HEK293 (cell line): ENCODE data around the gene WDR74.

Experiments used
- CTCF ChIA-PET: fragments of 350-600 bp; formaldehyde crosslinking; extraction: SDS; loops from one replicate; lab custom pipeline; 2021; ENCODE audit warnings: antibody characterized with exemption; lab: Yijun Ruan, JAX
- POLR2A ChIA-PET: fragments of 300-600 bp; formaldehyde crosslinking; extraction: SDS; loops from one replicate; lab custom pipeline; 2020; ENCODE audit warnings: antibody characterized with exemption, inconsistent platforms; lab: Yijun Ruan, JAX
- H3K27ac ChIP-seq: fragments of 200-500 bp; sonication (Bioruptor generic); 2 replicates; pipeline ENCODE4 v1.5.1; 2014; ENCODE audit warnings: low read depth, low read length, control low read depth, inconsistent platforms; ENCODE audit errors: extremely low read depth
- H3K36me3 ChIP-seq, 2 experiments: fragments of 200-500 bp in 1 of 2; sonication (Bioruptor generic) in 1 of 2; 1 replicate in 1 of 2; 2 replicates in 1 of 2; pipeline ENCODE4 v1.5.1; 2014 to 2017; ENCODE audit warnings: inconsistent platforms in 2 of 2, low read length in 2 of 2; ENCODE audit not compliant: control insufficient read depth in 2 of 2, insufficient read depth in 1 of 2
- H3K4me1 ChIP-seq: fragments of 200-500 bp; sonication (Bioruptor generic); 2 replicates; pipeline ENCODE4 v1.5.1; 2014; ENCODE audit warnings: mild to moderate bottlenecking, low read length, inconsistent platforms; ENCODE audit not compliant: control insufficient read depth, insufficient read depth
- H3K4me3 ChIP-seq: 2 replicates; pipeline ENCODE4 v1.5.1; 2011; ENCODE audit warnings: low read depth, mild to moderate bottlenecking, control low read depth, low read length, moderate library complexity
- H3K9me3 ChIP-seq: fragments of 200-500 bp; sonication (Bioruptor generic); 2 replicates; pipeline ENCODE4 v1.5.1; 2014; ENCODE audit warnings: low read depth, low read length, inconsistent platforms; ENCODE audit not compliant: control insufficient read depth, insufficient read depth
- HOXD13 ChIP-seq: sonication (generic); formaldehyde crosslinking; IDR thresholded peaks from 2 replicates; pipeline ENCODE4 v1.8.0; 2022; ENCODE audit warnings: missing genetic modification reagents, borderline replicate concordance
- INSM2 ChIP-seq: fragments of 450-650 bp; formaldehyde crosslinking; IDR thresholded peaks from 2 replicates; pipeline ENCODE4 v1.5.1; 2016; ENCODE audit warnings: missing biosample characterization, missing genetic modification characterization
- YY1 ChIP-seq: fragments of 450-650 bp; formaldehyde crosslinking; IDR thresholded peaks from 2 replicates; pipeline ENCODE4 v1.5.1; 2018; ENCODE audit warnings: missing biosample characterization, missing genetic modification characterization
- ZBTB7A ChIP-seq: fragments of 450-650 bp; formaldehyde crosslinking; IDR thresholded peaks from 2 replicates; pipeline ENCODE4 v1.5.1; 2016; ENCODE audit warnings: low read depth, missing biosample characterization, missing genetic modification characterization
- ZFP69B ChIP-seq: fragments of 450-650 bp; formaldehyde crosslinking; IDR thresholded peaks from 2 replicates; pipeline ENCODE4 v1.5.1; 2016; ENCODE audit warnings: missing biosample characterization, missing genetic modification characterization
- ZNF133 ChIP-seq: fragments of 450-650 bp; formaldehyde crosslinking; IDR thresholded peaks from 2 replicates; pipeline ENCODE4 v1.5.1; 2016; ENCODE audit warnings: missing biosample characterization, missing genetic modification characterization
- ZNF157 ChIP-seq: fragments of 450-650 bp; formaldehyde crosslinking; IDR thresholded peaks from 2 replicates; pipeline ENCODE4 v1.5.1; 2016; ENCODE audit warnings: missing biosample characterization, missing genetic modification characterization
- ZNF169 ChIP-seq: fragments of 450-650 bp; formaldehyde crosslinking; IDR thresholded peaks from 2 replicates; pipeline ENCODE4 v1.5.1; 2016; ENCODE audit warnings: missing biosample characterization, missing genetic modification characterization
- ZNF404 ChIP-seq: fragments of 450-650 bp; formaldehyde crosslinking; IDR thresholded peaks from 2 replicates; pipeline ENCODE4 v1.5.1; 2017; ENCODE audit warnings: missing biosample characterization, missing genetic modification characterization
- ZNF433 ChIP-seq: fragments of 450-650 bp; formaldehyde crosslinking; IDR thresholded peaks from 2 replicates; pipeline ENCODE4 v1.5.1; 2016; ENCODE audit warnings: missing biosample characterization, missing genetic modification characterization, low read depth
- ZNF521 ChIP-seq: fragments of 450-650 bp; formaldehyde crosslinking; IDR thresholded peaks from 2 replicates; pipeline ENCODE4 v1.5.1; 2017; ENCODE audit warnings: missing biosample characterization, mild to moderate bottlenecking, missing genetic modification characterization
- ZNF560 ChIP-seq: fragments of 450-650 bp; formaldehyde crosslinking; IDR thresholded peaks from 2 replicates; pipeline ENCODE4 v1.5.1; 2017; ENCODE audit warnings: missing biosample characterization, missing genetic modification characterization, borderline replicate concordance
- ZNF660 ChIP-seq: fragments of 450-650 bp; IDR thresholded peaks from 2 replicates; pipeline ENCODE4 v1.5.1; 2018; ENCODE audit warnings: missing biosample characterization, mild to moderate bottlenecking, missing genetic modification characterization
- ZNF701 ChIP-seq: fragments of 450-650 bp; formaldehyde crosslinking; IDR thresholded peaks from 2 replicates; pipeline ENCODE4 v1.5.1; 2016; ENCODE audit warnings: missing biosample characterization, missing genetic modification characterization
- ZNF704 ChIP-seq: fragments of 450-650 bp; formaldehyde crosslinking; IDR thresholded peaks from 2 replicates; pipeline ENCODE4 v1.5.1; 2016; ENCODE audit warnings: missing biosample characterization, missing genetic modification characterization
- ZNF830 ChIP-seq: fragments of 450-650 bp; IDR thresholded peaks from 2 replicates; pipeline ENCODE4 v1.5.0; 2018; ENCODE audit warnings: missing biosample characterization, missing genetic modification characterization, low read depth, mild to moderate bottlenecking, moderate library complexity
- TF ChIP-seq, protein P1 (sequence below): fragments of 450-650 bp; formaldehyde crosslinking; IDR thresholded peaks from 2 replicates; pipeline ENCODE4 v1.5.1; 2016; ENCODE audit warnings: missing biosample characterization, missing genetic modification characterization

Gene WDR74

DNA sequence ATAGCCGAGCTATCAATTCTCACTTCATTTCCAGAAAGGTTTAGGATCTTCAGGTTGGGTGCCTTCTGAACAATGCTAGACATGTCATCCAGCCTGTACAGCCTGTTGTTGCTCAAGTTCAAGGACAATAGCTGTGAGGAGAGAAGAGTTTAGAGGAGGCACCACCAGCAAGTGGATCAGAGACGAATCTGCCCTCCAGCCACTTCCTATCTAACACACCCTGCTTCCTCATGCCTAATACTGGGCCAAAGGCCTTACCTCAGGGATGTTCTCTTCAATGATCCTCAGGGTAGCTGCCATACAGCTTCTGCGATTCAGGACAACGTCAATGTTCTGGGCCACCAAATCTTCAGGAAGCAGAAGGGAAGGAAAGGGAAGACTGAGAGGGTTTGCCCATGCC lies 38.3 kb downstream of the WDR74 start:
- no peak overlapping the region for H3K4me3 ChIP-seq
- no peak overlapping the region for H3K27ac ChIP-seq
- H3K36me3 ChIP-seq, result peaks cover 30 to 77% of the 10 kb centered on the region in 2 experiments
- H3K4me1 ChIP-seq, result no peaks in the 10 kb centered on the region
- TF ChIP-seq ZFP69B (tag by site-specific recombination), result no peak
- TF ChIP-seq ZNF133 (tag by site-specific recombination), result no peak
- no peak for TF ChIP-seq YY1
- no peak for TF ChIP-seq ZNF660 (tag by site-specific recombination)
- TF ChIP-seq ZNF701, result no peak
- no peak for TF ChIP-seq ZNF830 (tag by site-specific recombination)
- TF ChIP-seq, all 188 proteins: peak for 0
- ChIA-PET POLR2A (interaction anchor here (0.8 to 2.0 kb wide), 7 partner anchors 11 to 55 kb away, joined by 3 to 9 read pairs (median 4); partner anchors contain the start of genes STX5, TMEM179B and ZBTB3), CTCF (interaction anchor here (1.1 kb wide), 1 partner anchor 10 kb away, joined by 4 read pairs; no protein-coding TSS in a partner anchor)
- no peaks in the 10 kb centered on the region for H3K9me3 ChIP-seq

DNA sequence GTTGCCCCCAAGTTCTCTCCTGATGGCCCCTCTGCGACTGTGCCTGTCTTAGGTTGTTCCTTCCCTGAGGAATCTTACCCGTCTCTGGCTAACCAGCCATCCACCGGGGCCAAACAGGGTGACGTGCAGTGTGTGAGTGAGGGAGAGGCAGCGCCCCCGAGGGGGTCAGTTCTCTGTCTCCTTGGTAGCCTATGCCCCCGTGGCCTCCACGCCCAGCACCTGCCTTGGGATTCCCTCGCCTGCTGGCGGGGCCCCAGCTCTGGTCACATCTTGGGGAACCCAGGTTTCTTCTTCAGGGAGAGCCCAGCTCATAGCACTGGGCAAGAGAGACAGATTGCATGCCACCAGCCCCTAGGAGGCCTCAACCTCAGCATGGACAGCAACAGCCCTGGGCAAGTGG lies 39.9 kb downstream of the WDR74 start:
- no peak for TF ChIP-seq ZNF157 (tag by site-specific recombination)
- no peak for TF ChIP-seq ZNF169 (tag by site-specific recombination)
- TF ChIP-seq ZNF560 (tag by site-specific recombination), result no peak
- no peak for TF ChIP-seq ZNF404
- no peak for TF ChIP-seq ZBTB7A
- no peak for TF ChIP-seq HOXD13 (CRISPR knock-in tag)
- TF ChIP-seq ZNF704 (tag by site-specific recombination), result no peak
- no peak for TF ChIP-seq ZNF433 (tag by site-specific recombination)
- TF ChIP-seq ZNF521, result no peak
- TF ChIP-seq, all 188 proteins: peak for 0
- peaks cover 31 to 93% of the 10 kb centered on the region in 2 experiments for H3K36me3 ChIP-seq
- H3K4me1 ChIP-seq, result no peaks in the 10 kb centered on the region
- ChIA-PET CTCF (interaction anchor here (1.0 kb wide), 1 partner anchor 10 kb away, joined by 3 read pairs; no protein-coding TSS in a partner anchor), POLR2A (interaction anchor here (1.1 to 2.0 kb wide), 3 partner anchors 11 to 42 kb away, joined by 3 to 9 read pairs (median 7); partner anchors contain the start of gene TMEM179B)
- no peaks in the 10 kb centered on the region for H3K9me3 ChIP-seq
- no peak overlapping the region for H3K27ac ChIP-seq
- H3K4me3 ChIP-seq, result no peak overlapping the region

DNA sequence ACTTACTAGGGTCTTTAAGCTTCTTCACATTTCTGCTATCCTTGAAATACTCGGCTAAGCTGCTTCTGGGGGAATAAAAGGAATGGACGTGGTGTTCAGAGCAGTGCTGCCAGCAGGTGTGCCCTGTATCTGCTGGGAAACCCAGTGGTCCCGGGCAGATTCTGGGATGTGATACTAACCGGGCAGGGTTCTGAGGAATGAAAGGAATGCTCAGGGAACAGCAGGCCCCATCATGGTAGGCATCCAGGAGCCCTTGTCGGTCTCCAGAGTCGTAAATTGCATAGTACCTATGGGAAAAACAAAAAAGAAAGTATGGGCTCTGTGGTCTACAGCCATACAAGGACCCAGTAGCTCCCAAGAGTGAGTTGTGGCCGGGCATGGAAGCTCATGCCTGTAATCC lies 43.1 kb downstream of the WDR74 start:
- Histone ChIP-seq H3K36me3 (peaks cover 22 to 87% of the 10 kb centered on the region in 2 experiments; a peak in 2 of 3 replicates), H3K4me1 (no peaks in the 10 kb centered on the region), H3K4me3 (no peak overlapping the region), H3K9me3 (no peaks in the 10 kb centered on the region), H3K27ac (no peak overlapping the region)
- ChIA-PET CTCF (interaction anchor here (2.3 kb wide), 1 partner anchor 10 kb away, joined by 10 read pairs; no protein-coding TSS in a partner anchor), POLR2A (interaction anchor here (0.6 to 2.9 kb wide), 7 partner anchors 9 to 877 kb away, joined by 3 to 11 read pairs (median 5); partner anchors contain the start of genes STX5, TAF6L and TMEM179B)
- TF ChIP-seq, protein P1, sequence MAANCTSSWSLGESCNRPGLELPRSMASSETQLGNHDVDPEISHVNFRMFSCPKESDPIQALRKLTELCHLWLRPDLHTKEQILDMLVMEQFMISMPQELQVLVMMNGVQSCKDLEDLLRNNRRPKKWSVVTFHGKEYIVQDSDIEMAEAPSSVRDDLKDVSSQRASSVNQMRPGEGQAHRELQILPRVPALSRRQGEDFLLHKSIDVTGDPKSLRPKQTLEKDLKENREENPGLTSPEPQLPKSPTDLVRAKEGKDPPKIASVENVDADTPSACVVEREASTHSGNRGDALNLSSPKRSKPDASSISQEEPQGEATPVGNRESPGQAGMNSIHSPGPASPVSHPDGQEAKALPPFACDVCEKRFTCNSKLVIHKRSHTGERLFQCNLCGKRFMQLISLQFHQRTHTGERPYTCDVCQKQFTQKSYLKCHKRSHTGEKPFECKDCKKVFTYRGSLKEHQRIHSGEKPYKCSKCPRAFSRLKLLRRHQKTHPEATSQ (tag by site-specific recombination), result no peak
- no peak for TF ChIP-seq INSM2 (tag by site-specific recombination)
